Left kidney (tissue), 2 donors: ENCODE measurements around the gene RHBG. TPM values are rescaled to one million over a fixed set of nuclear protein-coding genes. Genes with fewer than 3 reads are reported as not detected.

Experiments used
- DNase-seq: peaks from one replicate; pipeline ENCODE4 v3.0.0-alpha.2; 2013
- polyA plus RNA-seq: library from polyadenylated mRNA; unstranded; fragments of 120-200 nt; gene quantifications from one replicate; pipeline ENCODE4 v1.2.1, GENCODE V29; 2013; ENCODE audit not compliant: insufficient read length

RHBG gene
- polyA plus RNA-seq, 1 donor = 16.0 TPM

DNA sequence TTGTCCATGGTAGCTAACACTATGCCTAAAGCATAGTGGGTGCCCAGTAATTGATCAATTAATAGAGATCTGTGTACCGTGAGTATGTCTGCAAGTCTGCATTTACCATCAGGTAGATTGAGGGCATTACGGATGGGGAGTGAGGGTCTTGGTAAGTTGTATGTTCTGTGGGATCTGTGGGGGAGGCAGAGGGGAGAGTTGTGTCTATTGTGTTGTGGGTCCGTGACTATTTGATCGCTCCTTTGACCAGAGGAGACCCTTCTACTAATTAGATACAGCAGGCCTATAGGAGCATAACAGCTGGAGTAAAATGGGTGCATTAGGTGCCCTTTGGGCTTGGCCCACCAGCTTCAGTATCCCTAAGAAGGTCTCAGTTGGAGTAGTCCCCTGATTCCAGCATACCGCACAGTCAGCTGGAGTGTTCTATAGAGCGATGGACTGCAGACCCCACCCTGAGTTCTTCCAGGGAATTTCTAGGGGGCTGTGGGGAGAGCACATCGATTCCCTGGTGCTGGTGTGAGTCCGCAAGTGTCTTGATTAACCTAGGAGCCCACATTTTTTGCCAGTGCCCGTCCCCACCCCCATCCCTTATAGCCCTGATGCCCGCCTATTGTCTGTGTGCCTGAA lies 55.9 kb downstream of the RHBG start:
- no peak for DNase-seq

DNA sequence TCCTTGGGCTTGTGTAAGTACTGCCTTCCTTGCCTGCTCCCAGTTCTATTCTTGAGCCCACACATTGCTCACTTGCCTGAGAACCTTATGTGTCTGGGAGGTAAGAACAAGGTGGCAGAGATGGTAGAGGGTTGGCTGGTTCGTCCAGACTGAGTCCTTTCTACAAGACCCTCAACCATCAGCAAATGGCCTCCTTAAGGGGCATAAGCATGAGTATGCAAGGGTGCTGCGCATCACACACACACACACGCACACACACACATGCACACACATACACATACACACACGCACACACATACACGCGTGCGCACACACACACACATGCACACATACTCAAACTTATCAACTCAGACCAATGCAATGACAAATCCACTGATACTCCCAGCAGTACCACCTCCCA lies 56.9 kb downstream of the RHBG start:
- no peak for DNase-seq

GRCh38 chr1:156427957-156428356 lies 58.9 kb downstream of the RHBG start:
- DNase-seq = no peak

GRCh38 chr1:156428746-156429288 lies 59.8 kb downstream of the RHBG start:
- DNase-seq = no peak

GRCh38 chr1:156429313-156430060 lies 60.5 kb downstream of the RHBG start:
- no peak for DNase-seq

DNA sequence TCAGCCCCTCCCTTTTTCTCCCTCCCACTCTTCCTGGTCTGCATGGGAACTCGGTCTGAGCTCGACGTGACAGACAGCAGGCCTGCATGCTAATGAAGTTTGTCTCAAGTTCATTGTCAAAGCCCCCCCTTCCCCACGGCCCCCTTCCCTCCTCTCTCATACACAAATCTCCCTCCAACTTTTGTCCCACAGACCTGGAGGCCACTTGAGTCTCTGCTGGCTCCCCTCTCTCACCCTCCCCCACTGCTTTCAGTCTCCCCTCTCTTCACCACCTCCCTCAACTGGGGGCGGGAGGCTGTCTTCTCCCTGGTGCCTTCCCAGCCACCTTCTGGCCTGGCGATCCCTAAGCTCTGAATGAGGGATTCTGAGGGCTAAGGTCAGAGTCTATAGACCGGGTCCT lies 61.3 kb downstream of the RHBG start:
- no peak for DNase-seq

GRCh38 chr1:156430866-156431265 lies 61.9 kb downstream of the RHBG start:
- no peak for DNase-seq

- no peak for DNase-seq
Observed at GRCh38 chr1:156431366-156431765, 62.4 kb downstream of the RHBG start.

GRCh38 chr1:156431769-156432668 lies 63.0 kb downstream of the RHBG start:
- DNase-seq = no peak

DNA sequence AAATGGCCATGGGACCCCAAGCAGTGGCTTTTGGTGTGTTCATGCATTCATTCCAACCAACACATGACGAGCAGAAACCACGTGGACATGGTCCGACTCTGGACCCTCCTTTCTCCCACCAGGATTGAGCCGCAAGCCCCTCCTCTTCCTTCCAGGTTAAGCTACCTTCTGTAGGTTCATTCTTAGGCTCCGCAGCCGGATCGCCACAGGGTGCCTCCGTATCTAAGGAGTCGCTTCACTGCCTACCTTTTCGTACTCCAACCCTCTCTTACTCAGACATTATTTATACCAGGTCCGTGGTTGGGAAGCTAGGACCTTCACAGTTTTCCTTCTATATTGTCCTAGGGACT lies 63.6 kb downstream of the RHBG start:
- DNase-seq = no peak

DNA sequence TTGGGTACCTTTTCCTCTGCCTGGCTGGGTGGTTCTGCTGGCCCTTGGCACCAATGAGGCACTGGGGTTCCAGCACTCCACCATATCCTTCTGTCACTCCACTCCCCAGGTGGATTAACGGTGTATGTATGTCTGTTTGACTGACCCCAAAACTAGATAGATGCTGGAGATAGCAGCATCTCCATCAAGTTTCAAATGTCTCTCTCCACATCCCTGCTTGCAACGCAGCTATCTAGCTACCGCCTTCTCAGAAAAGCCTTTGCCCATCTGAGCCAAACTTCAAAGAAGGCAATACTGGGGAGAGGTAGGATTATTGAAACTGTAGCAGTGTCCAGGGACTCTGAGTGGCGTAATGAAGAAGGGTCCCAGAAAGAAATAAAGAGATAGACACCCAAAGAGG lies 64.0 kb downstream of the RHBG start:
- no peak for DNase-seq

DNA sequence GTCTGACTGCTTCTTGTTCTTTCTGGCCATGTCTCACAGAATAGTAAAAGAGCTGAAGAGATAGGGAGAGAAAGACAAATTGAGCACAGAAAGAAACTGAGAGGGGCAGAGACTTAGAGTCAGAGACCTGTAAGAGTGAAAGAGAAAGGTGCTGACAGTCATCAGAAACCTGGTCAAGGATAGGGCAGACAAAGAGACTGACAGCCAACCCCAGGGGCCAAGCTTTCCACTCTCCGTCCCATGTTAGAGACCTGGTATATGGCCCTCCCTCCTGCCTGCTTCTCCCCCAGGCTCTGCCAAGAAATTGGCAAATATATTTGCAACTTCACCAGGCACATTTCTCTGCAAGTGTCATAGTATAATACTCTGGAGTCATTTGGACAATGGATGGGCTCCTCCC lies 64.6 kb downstream of the RHBG start:
- DNase-seq = no peak

Other genes with a start within 250 kb of the RHBG start
- 19.7 TPM for gene SEMA4A, start 215.6 kb upstream of the RHBG start, polyA plus RNA-seq
- gene SLC25A44, start 175.1 kb upstream of the RHBG start, polyA plus RNA-seq = 34.9 TPM
- gene PMF1, start 156.2 kb upstream of the RHBG start, polyA plus RNA-seq = 85.0 TPM
- 4.8 TPM for gene BGLAP, start 127.0 kb upstream of the RHBG start, polyA plus RNA-seq
- 6.0 TPM for gene PAQR6, start 121.2 kb upstream of the RHBG start, polyA plus RNA-seq
- gene SMG5, start 86.4 kb upstream of the RHBG start, polyA plus RNA-seq = 63.4 TPM
- 5.9 TPM for gene TMEM79, start 84.9 kb upstream of the RHBG start, polyA plus RNA-seq
- gene GLMP, start 73.5 kb upstream of the RHBG start, polyA plus RNA-seq = 51.0 TPM
- gene VHLL, start 69.9 kb upstream of the RHBG start, polyA plus RNA-seq = not detected
- 326 TPM for gene CCT3, start 30.9 kb upstream of the RHBG start, polyA plus RNA-seq
- gene TSACC, start 30.7 kb upstream of the RHBG start, polyA plus RNA-seq = 1.2 TPM
- gene MEF2D, start 131.6 kb downstream of the RHBG start, polyA plus RNA-seq = 22.5 TPM
- 22.8 TPM for gene IQGAP3, start 203.4 kb downstream of the RHBG start, polyA plus RNA-seq
- 1.6 TPM for gene TTC24, start 210.5 kb downstream of the RHBG start, polyA plus RNA-seq
- gene NAXE, start 222.6 kb downstream of the RHBG start, polyA plus RNA-seq = 62.1 TPM
- 36.9 TPM for gene GPATCH4, start 232.3 kb downstream of the RHBG start, polyA plus RNA-seq